ENCODE measurements around the gene CERS6. TPM values are rescaled to one million over a fixed set of nuclear protein-coding genes. Genes with fewer than 3 reads are reported as not detected.
"Not testable (repeated sequence)": the region's sequence is repeated elsewhere in the genome, so short reads cannot be mapped to it uniquely, and the experiment has no call there.

Gene CERS6
- total RNA-seq, 1 experiment from 2014 or later = not detected

DNA sequence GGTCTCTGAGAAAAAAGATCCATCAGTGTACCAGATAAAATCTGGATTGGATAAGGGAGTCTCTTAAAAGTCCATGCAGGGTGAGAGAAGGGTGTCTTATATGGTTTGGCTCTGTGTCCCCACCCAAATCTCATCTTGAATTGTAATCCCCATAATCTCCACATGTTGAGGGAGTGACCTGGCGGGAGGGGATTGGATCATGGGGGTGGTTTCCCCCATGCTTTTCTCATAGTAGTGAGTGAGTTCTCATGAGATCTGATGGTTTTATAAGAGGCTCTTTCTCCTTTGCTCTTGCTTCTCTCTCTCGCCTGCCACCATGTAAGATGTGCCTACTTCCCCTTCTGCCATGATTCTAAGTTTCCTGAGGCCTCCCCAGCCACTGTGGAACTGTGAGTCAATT, 46.8 kb downstream of the CERS6 start:
- H2AFZ ChIP-seq (ENCODE audit: low read length); H3K4me2 ChIP-seq (ENCODE audit: low read depth, low read length, poor library complexity, severe bottlenecking); H3K27me3 ChIP-seq (ENCODE audit: low read length); DNase-seq; H3K36me3 ChIP-seq (ENCODE audit: insufficient read depth, low read length); H3K27ac ChIP-seq (ENCODE audit: low read length); H3K79me2 ChIP-seq (ENCODE audit: low read length); H3K4me3 ChIP-seq (ENCODE audit: low read length); H3K9me3 ChIP-seq (ENCODE audit: low read length); H3K9ac ChIP-seq (ENCODE audit: low read length); H3K4me1 ChIP-seq (ENCODE audit: low read length); H4K20me1 ChIP-seq (ENCODE audit: insufficient read depth, low read depth, low read length); H3K9me2 ChIP-seq (replicated peaks; ENCODE audit: insufficient read depth, low read length): not testable (repeated sequence)

DNA sequence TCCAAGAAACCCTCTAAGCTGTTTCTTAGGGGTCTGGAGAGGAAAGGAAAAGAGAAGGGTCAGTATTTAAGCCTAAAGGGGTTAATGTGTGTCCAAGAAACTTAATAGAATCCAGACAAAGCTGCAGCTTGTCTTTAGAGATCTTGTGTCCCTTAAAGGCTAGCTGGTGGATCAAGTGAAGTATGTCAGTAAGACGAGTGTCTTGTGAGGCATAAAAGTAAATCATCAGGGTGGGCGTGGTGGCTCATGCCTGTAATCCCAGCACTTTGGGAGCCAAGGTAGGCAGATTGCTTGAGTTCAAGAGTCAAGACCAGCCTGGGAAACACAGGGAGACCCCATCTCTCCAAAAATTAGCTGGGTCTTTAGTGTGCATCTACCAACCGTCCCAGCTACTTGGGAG, 47.8 kb downstream of the CERS6 start:
- Histone ChIP-seq H3K4me1 (ENCODE audit: low read length) (no peaks in the 10 kb centered on the region), H3K36me3 (ENCODE audit: insufficient read depth, low read length) (no peaks in the 10 kb centered on the region), H3K27ac (ENCODE audit: low read length) (no peak overlapping the region), H2AFZ (ENCODE audit: low read length) (no peak overlapping the region), H3K9ac (ENCODE audit: low read length) (no peak overlapping the region), H3K4me2 (ENCODE audit: low read depth, low read length, poor library complexity, severe bottlenecking) (no peak overlapping the region), H3K9me2 (replicated peaks; ENCODE audit: insufficient read depth, low read length) (no peaks in the 10 kb centered on the region), H4K20me1 (ENCODE audit: insufficient read depth, low read depth, low read length) (no peaks in the 10 kb centered on the region), H3K9me3 (ENCODE audit: low read length) (no peaks in the 10 kb centered on the region), H3K27me3 (ENCODE audit: low read length) (peaks cover 3% of the 10 kb centered on the region), H3K79me2 (ENCODE audit: low read length) (no peaks in the 10 kb centered on the region), H3K4me3 (ENCODE audit: low read length) (no peak overlapping the region)
- DNase-seq = no peak

DNA sequence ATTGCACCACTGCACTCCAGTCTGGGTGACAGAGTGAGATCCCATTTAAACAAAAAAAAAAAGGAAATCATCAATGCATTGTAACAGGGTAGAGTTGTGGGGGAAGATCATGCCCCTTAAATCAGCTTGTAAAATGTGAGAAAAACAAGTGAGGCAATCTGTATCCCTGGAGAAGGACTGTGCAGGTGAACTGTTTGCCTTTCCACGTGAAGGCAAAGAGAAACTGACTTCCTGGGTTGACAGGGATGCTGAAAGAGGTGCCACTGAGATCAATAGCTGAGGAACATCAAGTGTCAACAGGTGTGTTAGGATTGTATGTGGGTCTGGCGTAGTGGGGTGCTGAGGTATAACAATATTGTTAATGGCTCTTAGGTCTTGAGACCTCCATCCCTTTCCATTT, 48.3 kb downstream of the CERS6 start:
- no peaks in the 10 kb centered on the region for H4K20me1 ChIP-seq (ENCODE audit: insufficient read depth, low read depth, low read length)
- H3K4me3 ChIP-seq (ENCODE audit: low read length) = no peak overlapping the region
- no peaks in the 10 kb centered on the region for H3K36me3 ChIP-seq (ENCODE audit: insufficient read depth, low read length)
- no peaks in the 10 kb centered on the region for H3K9me3 ChIP-seq (ENCODE audit: low read length)
- no peak overlapping the region for H3K27ac ChIP-seq (ENCODE audit: low read length)
- no peak for DNase-seq
- no peaks in the 10 kb centered on the region for H3K79me2 ChIP-seq (ENCODE audit: low read length)
- H3K9me2 ChIP-seq (replicated peaks; ENCODE audit: insufficient read depth, low read length) = no peaks in the 10 kb centered on the region
- no peak overlapping the region for H2AFZ ChIP-seq (ENCODE audit: low read length)
- H3K27me3 ChIP-seq (ENCODE audit: low read length) = peaks cover 3% of the 10 kb centered on the region
- H3K4me1 ChIP-seq (ENCODE audit: low read length) = no peaks in the 10 kb centered on the region
- no peak overlapping the region for H3K4me2 ChIP-seq (ENCODE audit: low read depth, low read length, poor library complexity, severe bottlenecking)
- H3K9ac ChIP-seq (ENCODE audit: low read length) = no peak overlapping the region

- Histone ChIP-seq H3K9ac (ENCODE audit: low read length) (no peak overlapping the region), H3K4me2 (ENCODE audit: low read depth, low read length, poor library complexity, severe bottlenecking) (no peak overlapping the region), H4K20me1 (ENCODE audit: insufficient read depth, low read depth, low read length) (no peaks in the 10 kb centered on the region), H3K79me2 (ENCODE audit: low read length) (no peaks in the 10 kb centered on the region), H3K4me3 (ENCODE audit: low read length) (no peak overlapping the region), H3K27ac (ENCODE audit: low read length) (no peak overlapping the region), H3K9me2 (replicated peaks; ENCODE audit: insufficient read depth, low read length) (no peaks in the 10 kb centered on the region), H3K27me3 (ENCODE audit: low read length) (no peaks in the 10 kb centered on the region), H3K36me3 (ENCODE audit: insufficient read depth, low read length) (no peaks in the 10 kb centered on the region), H3K9me3 (ENCODE audit: low read length) (no peaks in the 10 kb centered on the region), H2AFZ (ENCODE audit: low read length) (no peak overlapping the region), H3K4me1 (ENCODE audit: low read length) (no peaks in the 10 kb centered on the region)
- DNase-seq = no peak
Measured at GRCh38 chr2:168510125-168510756, 54.2 kb downstream of the CERS6 start.

- Histone ChIP-seq H3K79me2 (ENCODE audit: low read length) (no peaks in the 10 kb centered on the region), H2AFZ (ENCODE audit: low read length) (no peak overlapping the region), H4K20me1 (ENCODE audit: insufficient read depth, low read depth, low read length) (no peaks in the 10 kb centered on the region), H3K4me2 (ENCODE audit: low read depth, low read length, poor library complexity, severe bottlenecking) (no peak overlapping the region), H3K4me1 (ENCODE audit: low read length) (no peaks in the 10 kb centered on the region), H3K36me3 (ENCODE audit: insufficient read depth, low read length) (no peaks in the 10 kb centered on the region), H3K27me3 (ENCODE audit: low read length) (no peaks in the 10 kb centered on the region), H3K4me3 (ENCODE audit: low read length) (no peak overlapping the region), H3K9me2 (replicated peaks; ENCODE audit: insufficient read depth, low read length) (no peaks in the 10 kb centered on the region), H3K9me3 (ENCODE audit: low read length) (no peaks in the 10 kb centered on the region), H3K9ac (ENCODE audit: low read length) (no peak overlapping the region), H3K27ac (ENCODE audit: low read length) (no peak overlapping the region)
- no peak for DNase-seq
Measured at GRCh38 chr2:168514692-168515091, 58.6 kb downstream of the CERS6 start.

DNA sequence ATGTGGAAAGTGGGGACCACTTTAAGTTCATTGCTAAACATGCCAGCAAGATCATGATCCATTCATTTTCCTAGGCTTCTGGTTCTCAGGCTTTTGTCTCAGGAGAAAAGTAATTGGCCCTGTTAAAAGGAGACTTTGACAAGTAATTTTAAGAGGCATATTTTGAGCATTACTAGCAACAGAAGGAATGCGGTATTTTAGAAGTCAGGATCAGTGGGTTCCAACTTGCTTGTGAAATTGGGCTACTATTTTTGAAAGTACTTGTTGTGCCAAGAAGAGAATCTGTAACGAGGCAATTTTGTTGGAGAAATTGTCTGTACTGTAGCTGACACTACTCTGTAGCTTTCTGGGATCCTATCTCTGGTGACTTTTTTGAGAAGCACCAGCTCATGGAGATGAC, 59.4 kb downstream of the CERS6 start:
- Histone ChIP-seq H3K9me2 (replicated peaks; ENCODE audit: insufficient read depth, low read length) (no peaks in the 10 kb centered on the region), H3K9ac (ENCODE audit: low read length) (no peak overlapping the region), H3K27ac (ENCODE audit: low read length) (no peak overlapping the region), H3K4me2 (ENCODE audit: low read depth, low read length, poor library complexity, severe bottlenecking) (no peak overlapping the region), H2AFZ (ENCODE audit: low read length) (no peak overlapping the region), H3K27me3 (ENCODE audit: low read length) (no peaks in the 10 kb centered on the region), H3K9me3 (ENCODE audit: low read length) (no peaks in the 10 kb centered on the region), H3K36me3 (ENCODE audit: insufficient read depth, low read length) (no peaks in the 10 kb centered on the region), H4K20me1 (ENCODE audit: insufficient read depth, low read depth, low read length) (no peaks in the 10 kb centered on the region), H3K4me1 (ENCODE audit: low read length) (no peaks in the 10 kb centered on the region), H3K4me3 (ENCODE audit: low read length) (no peak overlapping the region), H3K79me2 (ENCODE audit: low read length) (no peaks in the 10 kb centered on the region)
- no peak for DNase-seq

DNA sequence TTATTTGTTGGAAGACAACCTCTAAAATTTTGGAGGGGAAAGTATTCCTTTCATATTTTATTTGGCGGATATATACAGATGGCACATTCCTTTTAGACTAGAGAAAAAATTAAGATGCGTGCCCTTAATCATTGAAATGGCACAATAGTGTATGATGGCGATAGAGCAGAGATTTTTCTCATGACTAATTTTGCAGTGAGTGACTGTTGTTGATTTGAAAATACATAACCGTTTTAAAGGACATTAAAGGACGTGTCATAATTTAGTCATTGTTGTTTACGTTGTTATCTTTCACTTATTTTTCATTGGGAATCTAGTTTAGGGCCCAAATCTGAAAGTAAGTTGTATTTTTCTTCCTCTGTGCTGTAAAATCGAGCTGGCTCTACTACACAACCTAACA, 61.7 kb downstream of the CERS6 start:
- Histone ChIP-seq H3K27me3 (ENCODE audit: low read length) (no peaks in the 10 kb centered on the region), H3K4me2 (ENCODE audit: low read depth, low read length, poor library complexity, severe bottlenecking) (no peak overlapping the region), H3K79me2 (ENCODE audit: low read length) (no peaks in the 10 kb centered on the region), H3K9me3 (ENCODE audit: low read length) (no peaks in the 10 kb centered on the region), H3K27ac (ENCODE audit: low read length) (no peak overlapping the region), H2AFZ (ENCODE audit: low read length) (no peak overlapping the region), H3K36me3 (ENCODE audit: insufficient read depth, low read length) (no peaks in the 10 kb centered on the region), H3K9ac (ENCODE audit: low read length) (no peak overlapping the region), H4K20me1 (ENCODE audit: insufficient read depth, low read depth, low read length) (no peaks in the 10 kb centered on the region), H3K9me2 (replicated peaks; ENCODE audit: insufficient read depth, low read length) (no peaks in the 10 kb centered on the region), H3K4me3 (ENCODE audit: low read length) (no peak overlapping the region), H3K4me1 (ENCODE audit: low read length) (no peaks in the 10 kb centered on the region)
- DNase-seq = no peak

- H3K79me2 ChIP-seq (ENCODE audit: low read length) = no peaks in the 10 kb centered on the region
Measured at GRCh38 chr2:168518555-168519066, 62.5 kb downstream of the CERS6 start.

More at GRCh38 chr2:168518555-168519066, 62.5 kb downstream of the CERS6 start:
- Histone ChIP-seq H2AFZ (ENCODE audit: low read length) (no peak overlapping the region), H3K4me3 (ENCODE audit: low read length) (no peak overlapping the region), H3K27me3 (ENCODE audit: low read length) (no peaks in the 10 kb centered on the region), H3K9ac (ENCODE audit: low read length) (no peak overlapping the region), H3K9me2 (replicated peaks; ENCODE audit: insufficient read depth, low read length) (no peaks in the 10 kb centered on the region), H4K20me1 (ENCODE audit: insufficient read depth, low read depth, low read length) (no peaks in the 10 kb centered on the region), H3K4me1 (ENCODE audit: low read length) (no peaks in the 10 kb centered on the region), H3K27ac (ENCODE audit: low read length) (no peak overlapping the region), H3K36me3 (ENCODE audit: insufficient read depth, low read length) (no peaks in the 10 kb centered on the region), H3K4me2 (ENCODE audit: low read depth, low read length, poor library complexity, severe bottlenecking) (no peak overlapping the region), H3K9me3 (ENCODE audit: low read length) (no peaks in the 10 kb centered on the region)
- DNase-seq = no peak

Data from Karpas-422 (cell line).